ENCODE data around the gene BABAM2. TPM values are rescaled to one million over a fixed set of nuclear protein-coding genes. Genes with fewer than 3 reads are reported as not detected.

The BABAM2 gene
- total and polyA plus RNA-seq, 11 donors = 22.2 to 75.1 (median 62.5) TPM

DNA sequence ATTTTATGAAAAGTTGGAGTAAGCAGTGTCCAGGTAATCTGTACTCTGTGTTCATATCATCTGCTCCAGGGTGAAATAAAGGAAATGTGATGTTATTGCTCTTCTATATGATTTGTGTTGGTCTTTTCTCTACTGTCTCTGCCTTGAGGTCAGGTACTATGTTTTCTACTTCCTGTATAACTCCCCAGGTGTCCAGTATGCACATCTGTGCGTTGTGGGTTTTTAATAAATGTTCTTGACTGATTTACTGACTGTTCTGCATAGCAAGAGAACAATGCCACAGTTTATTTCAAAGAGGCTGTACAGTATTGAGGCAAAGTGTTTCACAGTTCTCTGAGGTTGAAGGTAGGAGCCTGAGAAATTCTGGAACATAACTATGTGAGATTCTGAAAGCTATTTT is 89.7 kb downstream of the BABAM2 start:
- peaks cover 0 to 17% (median 2%) of the 10 kb centered on the region in 12 donors for H3K4me1 ChIP-seq
- TF ChIP-seq POLR2A (IDR thresholded peaks at IDR 0.05) = no peak
- TF ChIP-seq, protein P1, sequence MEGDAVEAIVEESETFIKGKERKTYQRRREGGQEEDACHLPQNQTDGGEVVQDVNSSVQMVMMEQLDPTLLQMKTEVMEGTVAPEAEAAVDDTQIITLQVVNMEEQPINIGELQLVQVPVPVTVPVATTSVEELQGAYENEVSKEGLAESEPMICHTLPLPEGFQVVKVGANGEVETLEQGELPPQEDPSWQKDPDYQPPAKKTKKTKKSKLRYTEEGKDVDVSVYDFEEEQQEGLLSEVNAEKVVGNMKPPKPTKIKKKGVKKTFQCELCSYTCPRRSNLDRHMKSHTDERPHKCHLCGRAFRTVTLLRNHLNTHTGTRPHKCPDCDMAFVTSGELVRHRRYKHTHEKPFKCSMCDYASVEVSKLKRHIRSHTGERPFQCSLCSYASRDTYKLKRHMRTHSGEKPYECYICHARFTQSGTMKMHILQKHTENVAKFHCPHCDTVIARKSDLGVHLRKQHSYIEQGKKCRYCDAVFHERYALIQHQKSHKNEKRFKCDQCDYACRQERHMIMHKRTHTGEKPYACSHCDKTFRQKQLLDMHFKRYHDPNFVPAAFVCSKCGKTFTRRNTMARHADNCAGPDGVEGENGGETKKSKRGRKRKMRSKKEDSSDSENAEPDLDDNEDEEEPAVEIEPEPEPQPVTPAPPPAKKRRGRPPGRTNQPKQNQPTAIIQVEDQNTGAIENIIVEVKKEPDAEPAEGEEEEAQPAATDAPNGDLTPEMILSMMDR (IDR thresholded peaks at IDR 0.05) = no peak
- no peak for ATAC-seq
- H3K36me3 ChIP-seq = no peaks in the 10 kb centered on the region
- WGBS, 4 donors = 65 to 80% (median 68%) methylated on average over 1 of the region's 1 CpG
- H3K27ac ChIP-seq = no peak overlapping the region
- intact Hi-C loops (cut with DNase I) = no loop called here
- no peak overlapping the region for H3K4me3 ChIP-seq
- H3K27me3 ChIP-seq = no peaks in the 10 kb centered on the region
- H3K9me3 ChIP-seq = peaks cover 0 to 14% (median 0%) of the 10 kb centered on the region in 12 donors
- no peak for DNase-seq

GRCh38 chr2:27984153-27984552 is 93.6 kb downstream of the BABAM2 start:
- Histone ChIP-seq H3K27ac (no peak overlapping the region), H3K9me3 (peaks cover 0 to 10% (median 0%) of the 10 kb centered on the region in 12 donors), H3K27me3 (no peaks in the 10 kb centered on the region), H3K4me3 (no peak overlapping the region), H3K36me3 (no peaks in the 10 kb centered on the region), H3K4me1 (peaks cover 0 to 22% (median 1%) of the 10 kb centered on the region in 12 donors)
- no peak for ATAC-seq
- TF ChIP-seq, protein P1 (IDR thresholded peaks at IDR 0.05) = no peak
- intact Hi-C loops (cut with DNase I) = no loop called here
- no peak for DNase-seq

DNA sequence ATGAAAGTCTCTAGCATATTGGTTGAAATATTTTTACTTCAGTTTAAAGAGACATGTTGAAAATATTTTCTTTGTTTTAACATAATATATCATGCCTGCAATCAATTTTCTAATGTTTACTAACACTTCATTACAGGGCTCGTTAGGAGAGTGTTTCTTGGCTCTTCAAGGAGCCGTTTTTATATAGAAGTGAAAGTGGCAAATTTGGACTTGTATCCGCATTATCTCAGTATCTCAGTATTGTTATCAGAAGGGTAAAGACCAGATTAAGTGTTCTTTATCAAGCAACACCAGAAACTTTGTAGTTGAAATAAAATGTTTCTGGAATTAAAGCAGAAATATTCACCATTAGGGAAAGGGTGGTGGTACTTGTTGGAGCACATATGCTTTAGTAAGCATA is 97.8 kb downstream of the BABAM2 start:
- Histone ChIP-seq H3K4me3 (no peak overlapping the region), H3K9me3 (peaks cover 0 to 6% (median 0%) of the 10 kb centered on the region in 12 donors), H3K36me3 (no peaks in the 10 kb centered on the region), H3K4me1 (peaks cover 0 to 32% (median 14%) of the 10 kb centered on the region in 12 donors), H3K27me3 (no peaks in the 10 kb centered on the region), H3K27ac (peak overlapping the region in 1 of 12 donors; percentile 28)
- ATAC-seq = no peak
- intact Hi-C loops (cut with DNase I) = no loop called here
- 49 to 61% (median 52%) methylated on average over 3 of the region's 3 CpGs for WGBS, 4 donors
- DNase-seq = no peak
- TF ChIP-seq POLR2A (IDR thresholded peaks at IDR 0.05) = no peak
- TF ChIP-seq, protein P1 (IDR thresholded peaks at IDR 0.05) = no peak

DNA sequence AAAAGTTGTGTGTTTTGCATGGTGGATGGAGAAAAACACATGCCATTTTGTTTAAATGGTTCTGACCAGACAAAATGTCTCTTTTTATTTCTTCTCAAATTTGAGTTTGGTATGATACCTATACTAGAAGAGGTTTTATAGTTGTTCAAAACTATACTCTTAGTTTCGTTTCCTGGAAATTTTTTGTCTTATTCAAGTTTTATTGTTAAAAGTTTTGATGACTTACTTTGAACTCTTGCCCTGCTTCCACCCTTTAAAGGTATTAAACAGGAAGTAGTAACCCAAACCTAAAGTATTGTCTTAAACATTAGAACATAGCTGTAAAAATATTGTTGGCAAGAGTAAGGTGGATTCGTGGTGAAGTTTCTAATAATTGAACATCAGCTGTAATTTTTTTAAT is 98.2 kb downstream of the BABAM2 start:
- Histone ChIP-seq H3K9me3 (peaks cover 0 to 2% (median 0%) of the 10 kb centered on the region in 12 donors), H3K27ac (peak overlapping the region in 1 of 12 donors; percentile 28), H3K4me1 (peaks cover 0 to 36% (median 18%) of the 10 kb centered on the region in 12 donors), H3K36me3 (no peaks in the 10 kb centered on the region), H3K27me3 (no peaks in the 10 kb centered on the region), H3K4me3 (no peak overlapping the region)
- intact Hi-C loops (cut with DNase I) = no loop called here
- TF ChIP-seq, protein P1 (IDR thresholded peaks at IDR 0.05) = no peak
- no peak for TF ChIP-seq POLR2A (IDR thresholded peaks at IDR 0.05)
- 63 to 83% (median 67%) methylated on average over 2 of the region's 2 CpGs for WGBS, 4 donors
- DNase-seq (no peak), ATAC-seq (no peak)

All from heart left ventricle (tissue), 16 donors.